Measurements from ENCODE around the gene DBR1.

DBR1 gene

DNA sequence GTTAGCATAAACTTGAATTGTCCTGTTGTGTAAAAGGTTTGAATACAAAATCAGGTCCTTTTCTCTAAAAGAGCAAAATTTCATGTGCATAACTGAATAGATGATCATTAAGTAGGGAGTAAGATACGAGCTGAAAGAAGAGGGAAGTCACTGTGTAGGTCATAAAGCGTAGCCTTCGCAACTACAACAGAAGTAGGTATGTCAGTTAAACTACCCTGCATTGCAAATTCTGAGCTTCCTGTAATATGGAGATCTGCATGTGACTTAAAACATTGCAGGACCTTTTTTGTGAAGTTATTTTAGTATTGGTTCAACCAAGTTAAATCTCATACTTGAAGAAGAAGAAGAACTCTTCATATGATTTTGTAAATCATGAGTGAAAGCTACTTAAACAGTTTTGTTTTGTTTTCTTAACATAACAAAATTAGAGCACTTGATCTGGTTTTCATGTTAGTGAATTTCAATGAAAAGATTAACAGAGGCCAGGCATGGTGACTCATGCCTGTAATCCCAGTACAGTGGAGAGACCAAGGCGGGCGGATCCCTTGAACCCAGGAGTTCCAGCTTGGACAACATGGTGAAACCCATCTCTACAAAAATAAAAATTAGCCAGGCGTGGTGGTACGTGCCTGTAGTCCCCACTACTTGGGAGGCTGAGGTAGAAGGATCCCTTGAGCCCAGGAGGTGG lies 38.8 kb upstream of the DBR1 start:
- no peak for DNase-seq (ENCODE audit: low read depth)
- no peak overlapping the region for H3K4me3 ChIP-seq (replicated peaks; ENCODE audit: low read depth, low read length)
- no peak for TF ChIP-seq CTCF (IDR thresholded peaks at IDR 0.05; ENCODE audit: low read length, missing control alignments)

- no peak overlapping the region for H3K4me3 ChIP-seq (replicated peaks; ENCODE audit: low read depth, low read length)
- TF ChIP-seq CTCF (IDR thresholded peaks at IDR 0.05; ENCODE audit: low read length, missing control alignments) = no peak
- DNase-seq (ENCODE audit: low read depth) = no peak
Measured at GRCh38 chr3:138210528-138210927, 35.8 kb upstream of the DBR1 start.

DNA sequence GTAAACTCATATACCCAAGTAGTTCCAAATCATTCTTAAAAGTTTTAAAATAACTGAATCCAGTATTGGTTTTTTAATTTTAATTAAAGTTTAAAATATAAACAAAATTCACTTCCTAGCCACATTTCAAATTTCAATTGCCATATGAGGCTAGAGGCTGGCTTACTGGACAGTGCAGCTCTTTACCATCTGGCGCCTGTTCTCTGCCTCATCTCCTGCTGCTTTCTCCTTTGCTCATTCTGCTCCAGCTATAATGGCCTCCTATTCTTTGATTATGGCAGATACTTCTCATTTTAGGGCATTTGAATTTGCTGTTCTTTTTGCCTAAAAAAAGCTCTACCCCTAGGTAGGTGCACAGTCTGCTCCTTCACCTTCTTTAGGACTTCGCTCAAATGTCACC lies 31.5 kb upstream of the DBR1 start:
- no peak overlapping the region for H3K4me3 ChIP-seq (replicated peaks; ENCODE audit: low read depth, low read length)
- no peak for DNase-seq (ENCODE audit: low read depth)
- TF ChIP-seq CTCF (IDR thresholded peaks at IDR 0.05; ENCODE audit: low read length, missing control alignments) = no peak

DNA sequence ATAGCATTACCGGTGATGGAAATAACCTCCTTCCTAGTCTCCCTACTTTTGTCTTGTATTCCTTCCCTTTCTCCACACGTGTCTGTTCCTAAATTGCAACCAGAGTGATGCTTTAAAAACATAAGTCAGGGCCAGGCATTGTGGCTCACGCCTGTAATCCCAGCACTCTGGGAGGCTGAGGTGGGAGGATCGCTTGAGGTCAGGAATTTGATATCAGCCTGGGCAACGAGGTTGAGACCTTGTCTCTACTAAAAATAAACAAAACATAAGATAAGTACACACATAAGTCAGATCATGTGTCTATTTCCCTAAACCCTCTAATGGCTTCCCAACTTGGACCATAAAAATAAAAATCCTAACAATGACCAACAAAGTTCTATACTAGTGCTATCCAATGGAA lies 30.8 kb upstream of the DBR1 start:
- TF ChIP-seq CTCF (IDR thresholded peaks at IDR 0.05; ENCODE audit: low read length, missing control alignments) = no peak
- no peak for DNase-seq (ENCODE audit: low read depth)
- no peak overlapping the region for H3K4me3 ChIP-seq (replicated peaks; ENCODE audit: low read depth, low read length)

DNA sequence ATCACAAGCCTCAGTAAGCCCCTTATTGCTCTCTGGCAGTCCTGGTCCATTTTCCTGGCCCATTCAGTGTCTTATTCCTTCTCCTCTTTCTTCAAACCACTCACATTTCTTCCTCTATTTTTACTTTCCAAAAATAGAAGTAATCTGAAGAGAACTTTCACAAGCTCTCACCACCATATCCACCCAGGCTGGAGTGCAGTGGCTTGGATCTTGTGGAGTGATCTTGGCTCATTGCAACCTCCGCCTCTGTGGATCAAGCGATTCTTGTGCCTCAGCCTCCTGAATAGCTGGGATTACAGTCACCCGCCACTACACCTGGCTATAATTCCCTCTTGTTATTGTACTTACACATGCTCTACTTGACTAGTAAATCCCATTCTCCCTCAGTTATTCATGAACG lies 29.2 kb upstream of the DBR1 start:
- no peak overlapping the region for H3K4me3 ChIP-seq (replicated peaks; ENCODE audit: low read depth, low read length)
- no peak for DNase-seq (ENCODE audit: low read depth)
- TF ChIP-seq CTCF (IDR thresholded peaks at IDR 0.05; ENCODE audit: low read length, missing control alignments) = no peak

GRCh38 chr3:138202945-138203701 lies 28.4 kb upstream of the DBR1 start:
- no peak for TF ChIP-seq CTCF (IDR thresholded peaks at IDR 0.05; ENCODE audit: low read length, missing control alignments)
- H3K4me3 ChIP-seq (replicated peaks; ENCODE audit: low read depth, low read length) = no peak overlapping the region
- DNase-seq (ENCODE audit: low read depth) = no peak
